A204.1 (cell line): ENCODE data around the gene PTPRC.

Source experiments
- FAIRE-seq: peaks from 2 replicates; lab custom pipeline; 2012; peaks lifted over from hg19 to GRCh38; lab: Jason Lieb, UNC

Gene PTPRC

DNA sequence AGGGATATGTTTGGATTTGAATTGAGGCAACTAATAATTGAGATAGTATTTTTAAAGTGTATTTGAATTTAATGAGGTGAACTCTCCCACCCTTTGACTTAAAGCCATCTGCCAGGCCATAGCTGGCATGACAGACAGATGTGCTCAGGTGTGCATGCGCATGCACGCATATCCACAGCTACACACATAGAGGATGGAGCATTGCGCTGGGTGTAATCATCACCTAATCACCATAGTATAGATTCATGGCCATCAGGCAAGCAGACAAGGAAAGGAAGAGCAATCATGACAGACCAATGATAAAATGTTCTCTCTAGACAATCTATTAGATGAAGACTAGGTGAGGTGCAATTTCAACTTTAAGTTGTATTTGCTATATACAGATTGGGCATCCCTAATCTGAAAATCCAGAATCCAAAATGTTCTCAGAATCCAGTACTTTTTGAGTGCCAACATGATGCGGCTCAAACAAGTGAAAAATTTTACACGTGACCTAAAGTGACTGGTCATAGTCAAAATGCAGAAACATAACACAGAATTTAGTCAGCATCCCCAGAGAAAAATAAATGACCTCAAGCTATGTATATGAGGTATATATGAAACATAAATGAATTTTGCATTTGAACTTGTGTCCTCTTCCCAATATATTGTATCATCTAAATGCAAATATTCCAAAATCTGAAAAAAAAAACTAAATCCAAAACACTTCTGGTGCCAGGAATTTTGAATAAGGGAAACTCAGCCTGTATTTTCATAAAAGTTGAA is 70.1 kb downstream of the PTPRC start:
- no peak for FAIRE-seq

DNA sequence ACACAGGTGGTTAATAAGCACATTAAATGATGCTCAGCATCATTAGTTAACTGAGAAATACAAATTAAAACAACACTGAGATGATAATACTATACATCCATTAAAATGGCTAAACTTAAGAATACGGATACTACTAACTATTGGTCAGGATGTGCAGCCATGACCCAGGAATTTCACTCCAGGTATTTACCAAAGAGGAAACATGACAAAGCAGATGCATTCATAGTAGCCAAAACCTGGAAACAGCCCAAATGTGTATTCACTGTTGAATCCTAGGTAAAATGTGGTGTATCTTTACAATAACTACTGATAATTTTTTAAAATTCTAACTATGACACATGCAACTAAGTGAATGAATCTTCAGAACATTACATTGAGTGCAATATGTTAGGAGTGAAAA is 73.0 kb downstream of the PTPRC start:
- no peak for FAIRE-seq

DNA sequence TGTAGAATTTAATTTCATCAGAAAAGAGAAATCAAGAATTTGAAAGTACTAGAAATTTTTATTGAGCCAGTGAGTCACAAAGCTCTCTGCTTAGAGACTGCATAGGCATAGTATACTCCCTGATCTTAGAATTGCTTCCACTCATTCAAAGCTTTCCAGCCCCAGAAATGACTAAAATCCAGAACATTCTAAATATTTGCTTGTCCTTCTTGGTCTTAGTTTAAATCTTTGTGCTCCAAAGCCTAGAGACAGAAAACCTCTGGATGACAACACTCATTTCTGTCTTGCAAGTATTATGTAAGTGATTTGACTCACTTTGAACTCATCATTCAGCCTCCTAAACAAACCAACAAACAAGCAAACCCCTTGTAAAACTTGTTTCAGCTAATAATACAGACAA is 74.2 kb downstream of the PTPRC start:
- FAIRE-seq = no peak

DNA sequence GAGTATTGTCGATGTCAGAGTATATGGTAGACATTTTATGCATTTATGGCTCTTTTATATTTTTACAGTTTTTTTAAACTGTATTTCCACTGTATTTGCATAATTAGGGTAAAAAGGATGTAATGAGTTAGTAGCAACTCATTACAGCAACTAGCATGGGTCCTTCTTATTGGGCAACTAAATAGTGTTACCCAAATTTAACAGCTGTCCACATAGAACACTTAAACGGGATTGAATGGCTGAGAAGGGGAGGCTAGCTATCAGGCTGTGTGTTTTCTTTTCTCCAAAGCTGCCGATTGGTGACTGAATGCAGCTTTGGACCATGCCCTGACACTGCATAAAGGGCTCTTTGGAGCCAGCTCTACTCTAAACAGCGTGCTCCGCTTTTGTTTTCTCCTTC is 75.4 kb downstream of the PTPRC start:
- no peak for FAIRE-seq

DNA sequence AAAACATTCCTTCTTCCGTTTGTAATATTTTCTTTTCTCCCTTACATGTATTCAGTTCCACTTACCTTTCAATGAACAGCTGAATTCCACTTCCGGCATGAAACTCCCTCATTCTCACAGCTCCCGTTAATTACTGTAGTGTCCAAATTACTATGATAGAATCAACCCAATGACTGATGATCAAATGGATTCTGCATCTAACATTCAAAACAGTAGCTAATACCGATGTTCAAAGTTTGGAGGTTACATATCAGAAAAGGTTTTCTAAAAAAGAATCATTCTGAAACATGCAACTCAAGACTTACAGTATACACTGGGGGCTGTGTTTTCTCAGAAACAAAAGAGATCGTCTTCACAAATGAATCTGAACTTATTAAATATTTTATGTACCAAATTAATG is 77.2 kb downstream of the PTPRC start:
- FAIRE-seq = no peak

DNA sequence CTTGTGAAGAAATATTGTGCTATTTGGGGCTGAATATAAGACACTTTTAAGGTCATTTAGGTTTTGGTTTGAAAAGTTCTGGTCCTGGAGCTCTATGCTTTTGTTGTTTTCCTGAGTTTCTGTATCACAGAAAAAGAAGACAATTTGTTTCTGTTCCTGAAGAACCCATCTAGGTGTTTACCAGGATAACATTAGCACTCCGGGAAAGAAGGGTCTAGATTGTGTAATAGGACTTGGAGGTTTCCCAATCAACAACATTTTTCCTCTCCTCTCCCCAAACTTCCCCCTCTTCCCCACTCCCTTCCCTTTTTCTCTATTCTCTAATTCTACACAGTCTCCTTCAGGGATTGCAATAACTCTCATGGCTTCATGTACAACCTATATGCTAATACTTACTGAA is 78.7 kb downstream of the PTPRC start:
- FAIRE-seq = no peak

DNA sequence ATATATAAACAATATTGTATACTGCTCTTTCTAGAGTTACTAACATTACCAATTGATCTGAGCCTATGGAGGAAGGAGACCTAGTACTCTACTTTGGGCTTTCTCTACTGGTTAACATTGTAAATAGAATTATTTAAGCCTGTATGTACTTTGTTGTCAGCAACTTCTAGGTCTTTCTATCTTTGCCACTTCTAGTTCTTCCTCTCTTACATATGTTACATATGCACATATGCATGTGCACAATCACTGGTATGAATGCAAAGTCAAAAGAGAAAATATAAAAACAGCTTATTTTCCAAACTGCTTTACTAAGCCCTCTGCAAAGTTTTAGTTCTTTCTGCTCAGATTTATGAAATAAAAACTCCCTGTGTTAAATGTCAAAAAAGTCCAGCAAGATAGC is 84.3 kb downstream of the PTPRC start:
- FAIRE-seq = no peak

DNA sequence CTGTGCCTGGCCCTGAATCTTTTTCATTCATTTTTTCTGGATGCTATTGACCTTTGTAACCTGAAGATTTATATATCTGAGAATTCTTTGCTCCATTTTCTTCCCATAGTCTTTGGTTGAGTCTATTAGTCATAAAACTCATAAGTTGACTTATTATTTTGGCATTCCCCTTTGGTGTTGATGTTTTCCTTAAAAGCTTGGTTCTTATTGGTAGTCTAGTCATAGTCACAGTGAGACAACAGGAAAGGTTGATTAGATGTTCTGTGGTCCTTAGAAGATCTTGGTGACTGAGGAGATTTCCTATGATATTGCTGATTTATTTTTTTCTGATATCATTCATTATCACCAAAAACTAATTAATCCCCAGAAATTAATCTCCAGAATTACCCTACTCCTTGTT is 86.2 kb downstream of the PTPRC start:
- no peak for FAIRE-seq

DNA sequence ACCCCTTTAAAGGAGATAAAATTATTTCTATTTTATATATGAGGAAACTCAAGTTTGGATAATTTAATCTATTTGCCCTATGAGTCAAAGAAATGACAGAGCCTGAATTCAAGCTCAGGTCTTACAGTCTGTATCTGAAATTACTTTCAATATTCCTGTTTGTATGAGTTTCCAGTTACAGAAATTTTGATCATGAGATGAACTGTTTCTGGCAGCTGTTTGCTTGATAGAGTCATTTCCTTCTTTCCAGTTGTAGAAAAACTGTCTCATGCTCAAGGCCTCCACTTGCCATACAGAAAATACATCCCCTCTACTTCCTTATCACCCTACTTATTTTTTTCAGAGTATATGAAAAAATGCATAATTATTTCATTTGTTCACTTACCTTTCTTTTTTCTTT is 87.6 kb downstream of the PTPRC start:
- FAIRE-seq = no peak

DNA sequence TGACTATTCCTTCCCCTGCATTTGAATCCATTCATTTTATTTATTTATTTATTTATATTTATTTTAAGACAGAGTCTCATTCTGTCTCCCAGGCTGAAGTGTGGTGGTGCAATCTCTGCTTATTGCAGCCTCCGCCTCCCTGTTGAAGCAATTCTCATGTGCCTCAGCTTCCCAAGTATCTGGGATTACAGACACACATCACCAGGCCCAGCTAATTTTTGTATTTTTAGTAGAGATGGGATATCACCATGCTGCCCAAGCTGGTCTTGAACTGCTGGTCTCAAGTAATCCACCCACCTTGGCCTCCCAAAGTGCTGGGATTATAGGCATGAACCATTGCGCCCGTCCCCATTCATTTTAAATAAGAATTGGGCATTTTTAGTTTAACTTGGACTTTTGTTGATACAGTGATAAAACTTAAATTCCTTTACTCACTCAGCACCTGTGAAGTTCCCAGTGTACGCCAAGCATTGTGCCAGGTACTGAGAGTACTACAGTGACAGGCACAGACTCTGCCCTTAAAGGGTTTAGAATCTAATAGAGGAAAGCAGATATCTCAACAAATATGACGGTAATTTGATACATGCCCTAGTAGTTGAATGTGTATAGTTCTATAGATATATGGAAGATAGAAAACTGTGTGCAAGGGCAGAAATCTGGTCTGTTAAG is 90.5 kb downstream of the PTPRC start:
- no peak for FAIRE-seq

DNA sequence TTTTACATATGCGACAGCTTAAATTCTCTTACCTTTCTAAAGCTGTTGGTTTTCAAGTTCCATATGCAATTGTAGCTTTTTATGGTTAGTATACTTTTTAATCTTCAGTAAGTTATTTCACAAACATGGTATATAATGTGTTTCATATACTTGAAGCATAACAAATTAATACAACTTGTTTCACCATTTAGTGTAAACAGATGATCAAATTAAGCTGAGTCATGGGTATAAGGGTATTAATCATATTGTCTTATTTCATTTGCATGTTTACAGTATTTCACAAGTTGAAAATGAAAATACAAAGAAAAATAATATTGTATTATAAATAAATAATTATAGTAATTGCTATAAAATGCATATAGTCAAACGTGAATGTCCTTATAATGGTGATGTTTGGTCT is 92.1 kb downstream of the PTPRC start:
- no peak for FAIRE-seq

DNA sequence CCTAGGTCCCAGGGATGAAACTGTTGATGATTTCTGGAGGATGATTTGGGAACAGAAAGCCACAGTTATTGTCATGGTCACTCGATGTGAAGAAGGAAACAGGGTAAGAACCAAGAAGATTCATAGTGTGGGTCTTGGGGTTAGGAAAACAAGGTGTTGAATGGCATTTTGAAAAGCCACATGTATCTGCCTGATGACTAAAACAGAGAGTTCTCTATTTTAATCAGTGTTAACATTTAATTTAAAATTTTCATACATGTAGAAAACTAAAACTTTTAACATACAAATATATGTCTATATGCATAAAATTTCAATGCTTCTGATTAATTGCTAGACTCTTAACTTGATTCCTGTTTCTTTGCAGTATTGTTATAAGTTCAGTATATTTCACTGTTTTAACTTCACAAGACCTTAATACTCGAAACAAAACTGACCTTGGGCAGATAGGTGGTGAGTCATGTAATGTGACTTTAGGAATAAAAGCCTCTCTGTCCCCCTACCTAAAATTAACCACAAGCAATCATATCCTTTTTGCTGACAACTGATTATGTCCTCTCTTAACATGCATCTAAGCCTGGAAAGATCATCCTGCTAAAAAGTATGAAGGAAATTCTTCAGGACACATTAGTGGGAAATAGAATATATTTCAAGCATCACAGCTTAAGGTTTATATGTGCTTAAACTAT is 95.6 kb downstream of the PTPRC start:
- no peak for FAIRE-seq

DNA sequence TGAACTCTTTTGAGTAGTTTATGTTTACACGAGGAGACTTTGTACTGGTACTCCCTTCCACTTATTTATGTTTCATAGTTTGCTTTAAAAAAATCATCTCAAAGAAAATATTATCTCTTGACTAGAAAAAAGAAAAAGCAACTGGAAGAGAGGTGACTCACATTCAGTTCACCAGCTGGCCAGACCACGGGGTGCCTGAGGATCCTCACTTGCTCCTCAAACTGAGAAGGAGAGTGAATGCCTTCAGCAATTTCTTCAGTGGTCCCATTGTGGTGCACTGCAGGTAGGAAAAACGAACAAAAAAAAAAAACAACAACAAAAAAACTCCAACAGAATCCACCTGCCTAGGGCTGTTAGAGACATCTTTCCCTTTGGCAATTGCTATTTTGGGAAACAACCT is 102.9 kb downstream of the PTPRC start:
- FAIRE-seq = no peak

DNA sequence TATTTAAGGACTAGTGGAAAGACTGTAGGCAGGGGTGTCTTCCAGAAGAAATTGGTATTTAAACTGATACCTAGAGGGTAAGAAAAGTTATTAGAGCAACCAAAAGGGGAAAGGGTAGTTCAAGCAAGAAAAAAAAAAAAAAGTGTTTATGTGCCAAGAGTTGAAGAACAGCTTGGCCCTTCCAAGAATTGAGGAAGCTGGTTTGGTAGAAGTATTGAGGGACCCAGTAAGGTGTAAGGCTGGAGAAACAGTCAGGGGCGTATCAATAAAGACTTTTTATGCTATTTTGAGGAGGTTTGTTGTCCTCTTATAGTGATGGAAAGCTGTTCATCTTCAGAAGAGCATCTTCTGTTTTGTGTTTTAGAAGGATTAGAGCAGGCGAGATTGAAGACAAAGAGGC is 108.3 kb downstream of the PTPRC start:
- no peak for FAIRE-seq

DNA sequence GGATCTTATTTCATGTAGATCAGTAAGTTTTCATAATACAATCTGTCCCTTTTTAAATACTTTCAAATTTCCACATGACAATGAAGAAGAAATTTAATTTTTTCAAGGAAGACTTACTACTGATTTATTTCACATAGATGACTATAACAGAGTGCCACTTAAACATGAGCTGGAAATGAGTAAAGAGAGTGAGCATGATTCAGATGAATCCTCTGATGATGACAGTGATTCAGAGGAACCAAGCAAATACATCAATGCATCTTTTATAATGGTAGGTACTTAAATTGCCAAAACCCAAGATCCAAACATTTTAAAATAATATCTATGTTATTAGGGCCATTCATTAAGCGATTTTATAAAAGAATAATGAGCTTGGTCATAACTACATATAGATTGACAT is 110.4 kb downstream of the PTPRC start:
- FAIRE-seq = no peak

DNA sequence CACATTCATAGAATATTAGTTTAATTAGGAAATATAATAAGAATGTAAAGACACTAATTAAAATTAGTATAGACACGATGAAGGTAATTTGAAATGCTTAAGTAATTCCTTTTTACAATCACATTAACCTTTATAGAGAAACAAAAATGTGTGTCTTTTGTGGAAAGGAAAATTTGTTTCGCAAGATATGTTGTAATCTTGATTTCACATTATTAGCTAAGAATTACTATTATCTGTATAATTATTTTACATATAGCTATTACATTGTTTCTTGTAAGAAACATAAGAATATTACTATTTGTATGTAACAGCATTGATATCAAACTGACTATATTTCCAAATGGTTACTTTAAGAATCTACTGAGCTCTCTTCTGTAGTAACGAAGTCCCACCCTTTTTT is 111.2 kb downstream of the PTPRC start:
- no peak for FAIRE-seq

DNA sequence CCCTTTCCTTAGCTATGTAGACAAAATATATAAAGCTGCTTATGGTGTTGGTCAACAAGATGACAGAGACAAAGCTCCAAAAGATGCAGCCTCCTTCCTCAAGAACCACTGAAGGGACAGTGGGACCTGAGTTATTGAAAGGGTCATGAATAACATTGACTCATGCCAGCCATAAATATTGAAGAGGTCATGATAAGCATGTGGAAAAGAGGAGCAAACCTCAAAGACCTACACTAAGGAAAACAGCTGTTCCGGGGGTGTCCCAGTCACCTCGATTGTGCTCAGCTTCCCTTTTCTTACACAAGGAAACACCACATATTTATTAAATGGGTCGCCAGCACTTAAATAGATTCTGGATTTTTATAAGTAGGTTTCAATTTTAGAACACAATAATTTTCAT is 112.9 kb downstream of the PTPRC start:
- FAIRE-seq = no peak

DNA sequence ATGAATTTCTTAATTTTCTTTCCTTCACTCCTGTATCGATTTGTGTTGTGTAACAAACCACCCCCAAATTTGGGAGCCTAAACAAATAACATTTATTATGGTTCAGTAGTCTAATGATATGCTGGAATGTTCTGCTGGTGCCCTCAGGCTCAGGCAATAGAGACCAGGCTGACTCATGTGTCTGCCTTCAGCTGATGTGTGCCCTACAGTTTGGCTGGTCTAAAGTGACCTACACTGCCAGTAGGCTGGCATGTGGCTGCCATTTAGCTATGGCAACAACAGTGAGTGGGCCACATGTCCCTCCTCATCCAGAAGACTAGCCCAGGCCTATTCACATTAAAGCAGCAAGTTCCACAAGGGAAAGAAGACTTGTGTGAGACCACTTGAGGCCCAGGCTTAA is 115.8 kb downstream of the PTPRC start:
- no peak for FAIRE-seq

DNA sequence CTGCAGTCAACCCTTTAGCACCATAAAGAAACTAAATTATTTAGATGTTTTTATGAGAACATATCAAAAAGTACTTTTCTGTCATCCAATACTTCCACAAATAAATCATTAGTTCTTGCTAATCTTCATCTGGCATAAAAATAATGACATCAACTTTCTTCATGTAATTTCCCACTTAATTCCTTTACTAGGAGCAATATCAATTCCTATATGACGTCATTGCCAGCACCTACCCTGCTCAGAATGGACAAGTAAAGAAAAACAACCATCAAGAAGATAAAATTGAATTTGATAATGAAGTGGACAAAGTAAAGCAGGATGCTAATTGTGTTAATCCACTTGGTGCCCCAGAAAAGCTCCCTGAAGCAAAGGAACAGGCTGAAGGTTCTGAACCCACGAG is 116.9 kb downstream of the PTPRC start:
- no peak for FAIRE-seq

DNA sequence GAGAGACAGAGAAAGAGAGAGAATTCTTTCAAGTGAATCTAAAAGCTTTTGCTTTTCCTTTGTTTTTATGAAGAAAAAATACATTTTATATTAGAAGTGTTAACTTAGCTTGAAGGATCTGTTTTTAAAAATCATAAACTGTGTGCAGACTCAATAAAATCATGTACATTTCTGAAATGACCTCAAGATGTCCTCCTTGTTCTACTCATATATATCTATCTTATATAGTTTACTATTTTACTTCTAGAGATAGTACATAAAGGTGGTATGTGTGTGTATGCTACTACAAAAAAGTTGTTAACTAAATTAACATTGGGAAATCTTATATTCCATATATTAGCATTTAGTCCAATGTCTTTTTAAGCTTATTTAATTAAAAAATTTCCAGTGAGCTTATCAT is 117.6 kb downstream of the PTPRC start:
- FAIRE-seq = peak; percentile 84

DNA sequence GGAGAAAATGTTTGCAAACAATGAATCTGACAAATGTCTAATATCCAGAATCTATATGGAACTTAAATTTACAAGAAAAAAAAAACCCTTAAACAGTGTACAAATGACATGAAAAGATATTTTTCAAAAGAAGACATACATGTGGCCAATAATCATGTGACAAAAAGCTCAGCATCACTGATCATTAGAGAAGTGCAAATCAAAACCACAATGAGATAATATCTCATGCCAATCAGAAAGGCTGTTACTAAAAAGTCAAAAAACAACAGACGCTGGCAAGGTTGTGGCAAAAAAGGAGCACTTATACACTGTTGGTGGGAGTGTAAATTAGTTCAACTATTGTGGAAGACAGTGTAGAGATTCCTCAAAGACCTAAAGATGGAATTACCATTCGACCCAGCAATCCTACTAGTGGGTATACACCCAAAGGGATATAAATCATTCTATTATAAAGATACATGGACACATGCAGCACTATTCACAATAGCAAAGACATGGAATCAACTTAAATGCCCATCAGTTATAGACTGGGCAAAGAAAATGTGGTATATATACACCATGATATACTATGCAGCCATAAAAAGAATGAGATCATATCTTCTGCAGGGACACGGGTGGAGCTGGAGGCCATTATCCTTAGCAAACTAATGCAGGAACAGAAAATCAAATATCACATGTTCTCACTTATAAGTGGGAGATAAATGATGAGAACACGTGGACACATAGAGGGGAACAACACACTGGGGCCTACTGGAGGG is 123.2 kb downstream of the PTPRC start:
- FAIRE-seq = no peak

DNA sequence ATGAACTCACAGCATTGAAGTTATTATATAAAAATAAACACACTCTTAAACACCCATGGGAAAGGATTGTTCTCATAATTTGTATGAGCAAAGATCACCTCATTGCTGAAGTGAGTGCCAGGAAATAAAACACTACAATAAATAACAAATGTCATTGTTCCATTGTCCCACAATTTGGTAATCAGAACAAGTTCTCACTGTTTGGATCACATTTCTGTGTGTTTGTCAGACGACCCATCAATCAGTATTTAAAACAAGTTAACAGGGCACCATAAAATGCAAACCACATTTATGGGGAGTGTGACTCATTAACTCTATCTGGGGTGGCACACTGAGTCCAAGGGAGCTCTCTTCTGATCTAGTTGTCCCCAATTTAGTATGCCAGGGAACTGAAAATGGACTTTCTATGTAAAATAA is 124.5 kb downstream of the PTPRC start:
- FAIRE-seq = no peak

DNA sequence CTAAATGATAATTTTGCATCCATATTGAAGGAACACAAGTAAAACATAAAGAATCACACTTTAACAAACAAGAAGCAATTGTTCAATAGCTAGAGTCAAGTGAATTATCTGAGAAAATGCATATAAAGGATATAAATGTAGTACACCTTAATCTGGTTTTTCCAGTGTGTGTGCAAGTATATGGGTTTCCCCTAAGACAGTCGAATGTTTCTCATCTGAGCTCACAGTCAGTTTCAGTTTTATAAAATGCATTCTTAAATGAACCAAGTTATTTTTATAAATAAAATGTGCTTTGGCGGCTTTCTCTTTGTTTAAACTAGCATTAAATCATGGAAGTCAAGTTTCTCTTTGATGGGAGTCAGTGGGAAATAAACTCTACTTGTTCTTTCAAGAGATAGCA is 125.9 kb downstream of the PTPRC start:
- FAIRE-seq = no peak
